Stomach (tissue), 9 donors: Measurements from ENCODE around the gene IGFBP4. TPM values are rescaled to one million over a fixed set of nuclear protein-coding genes. Genes with fewer than 3 reads are reported as not detected.

Source experiments
- DNase-seq, 2 donors: peaks; one replicate each; pipeline versions ENCODE4 v3.0.0 to v3.0.0-alpha.2; 2013 to 2019
- H3K27ac ChIP-seq, 5 donors: fragments of 200-600 bp in 4 of 5; sonication (generic) in 4 of 5; one replicate each; pipeline ENCODE4 v1.5.1; 2013 to 2019; ENCODE audit warnings: mild to moderate bottlenecking in 1 of 5, moderate library complexity in 1 of 5
- H3K27me3 ChIP-seq, 3 donors: fragments of 200-600 bp; sonication (generic); one replicate each; pipeline ENCODE4 v1.5.1; 2017 to 2019; ENCODE audit warnings: mixed run types in 1 of 3
- H3K36me3 ChIP-seq, 4 donors: fragments of 200-600 bp; sonication (generic); 1 replicate in 3 of 4; 2 replicates in 1 of 4; pipeline ENCODE4 v1.5.1; 2016 to 2019
- H3K4me1 ChIP-seq, 4 donors: fragments of 200-600 bp; sonication (generic); one replicate each; pipeline ENCODE4 v1.5.1; 2016 to 2019
- H3K4me3 ChIP-seq, 4 donors: fragments of 200-600 bp; sonication (generic) in 3 of 4; one replicate each; pipeline ENCODE4 v1.5.1; 2016 to 2019; ENCODE audit warnings: mild to moderate bottlenecking in 1 of 4
- H3K9me3 ChIP-seq, 4 donors: fragments of 200-600 bp; sonication (generic); one replicate each; pipeline ENCODE4 v1.5.1; 2016 to 2019
- EP300 ChIP-seq: sonication (generic); formaldehyde crosslinking; IDR thresholded peaks from one replicate; pipeline ENCODE4 v1.6.1; 2017; ENCODE audit warnings: antibody characterized with exemption
- POLR2A ChIP-seq, 4 donors: fragments of 450-650 bp; IDR thresholded peaks; one replicate each; pipeline ENCODE4 v1.6.1; 2016; ENCODE audit warnings: antibody characterized with exemption in 4 of 4, control low read depth in 2 of 4, mild to moderate bottlenecking in 1 of 4, moderate library complexity in 1 of 4
- POLR2AphosphoS5 ChIP-seq, 3 donors: sonication (generic); formaldehyde crosslinking; IDR thresholded peaks; one replicate each; pipeline ENCODE4 v1.6.1; 2016; ENCODE audit warnings: antibody characterized with exemption in 3 of 3
- WGBS, 5 donors: extraction: QIAGEN DNeasy Blood & Tissue Kit in 3 of 5; methylation state at CpG; one replicate each; pipeline versions ENCODE4 v1.1.5 to v1.1.7; 2013 to 2018; 5-methylcytosine and 5-hydroxymethylcytosine counted together
- intact Hi-C: fragments of 100-400 bp; cut with DNase I; formaldehyde crosslinking; loops from one replicate; pipeline ENCODE4 v1.15.1; 2023; ENCODE audit warnings: low total_unique reads
- polyA plus RNA-seq, 3 donors: library from polyadenylated mRNA; stranded (reverse); fragments of 200-250 nt; gene quantifications; one replicate each; pipeline ENCODE4 v1.2.3, GENCODE V29; 2013
- total RNA-seq, 5 donors: library from RNA; depleted of rRNA; stranded (reverse); fragments of >200 nt; gene quantifications; one replicate each; pipeline versions ENCODE4 v1.1.0 to v1.2.3, GENCODE V29; 2014 to 2016
- TF ChIP-seq, protein P1 (sequence below), 7 experiments: fragments of 450-650 bp in 4 of 7; fragments of 200-600 bp in 3 of 7; sonication (generic) in 3 of 7; IDR thresholded peaks; one replicate each; pipeline ENCODE4 v1.5.1; 2016 to 2019; ENCODE audit warnings: antibody characterized with exemption in 7 of 7, control low read depth in 2 of 7, mild to moderate bottlenecking in 1 of 7
- donor health status: healthy with polysubstance abuse.
- donor health status: Bipolar disorder and iron deficiency.
- donor health status: healthy.

IGFBP4 gene
- total and polyA plus RNA-seq, 8 donors, result 71.2 to 658 (median 157) TPM

- H3K27ac ChIP-seq, result no peak overlapping the region
- no peak for DNase-seq
- no peaks in the 10 kb centered on the region for H3K4me1 ChIP-seq
- WGBS, 5 donors, result 56 to 74% (median 65%) methylated on average over 4 of the region's 4 CpGs
- H3K27me3 ChIP-seq, result no peaks in the 10 kb centered on the region
- no peaks in the 10 kb centered on the region for H3K36me3 ChIP-seq
- no peaks in the 10 kb centered on the region for H3K9me3 ChIP-seq
- intact Hi-C loops, result no loop called here
- no peak for TF ChIP-seq POLR2AphosphoS5 (IDR thresholded peaks at IDR 0.05)
- no peak for TF ChIP-seq EP300
- TF ChIP-seq, protein P1, sequence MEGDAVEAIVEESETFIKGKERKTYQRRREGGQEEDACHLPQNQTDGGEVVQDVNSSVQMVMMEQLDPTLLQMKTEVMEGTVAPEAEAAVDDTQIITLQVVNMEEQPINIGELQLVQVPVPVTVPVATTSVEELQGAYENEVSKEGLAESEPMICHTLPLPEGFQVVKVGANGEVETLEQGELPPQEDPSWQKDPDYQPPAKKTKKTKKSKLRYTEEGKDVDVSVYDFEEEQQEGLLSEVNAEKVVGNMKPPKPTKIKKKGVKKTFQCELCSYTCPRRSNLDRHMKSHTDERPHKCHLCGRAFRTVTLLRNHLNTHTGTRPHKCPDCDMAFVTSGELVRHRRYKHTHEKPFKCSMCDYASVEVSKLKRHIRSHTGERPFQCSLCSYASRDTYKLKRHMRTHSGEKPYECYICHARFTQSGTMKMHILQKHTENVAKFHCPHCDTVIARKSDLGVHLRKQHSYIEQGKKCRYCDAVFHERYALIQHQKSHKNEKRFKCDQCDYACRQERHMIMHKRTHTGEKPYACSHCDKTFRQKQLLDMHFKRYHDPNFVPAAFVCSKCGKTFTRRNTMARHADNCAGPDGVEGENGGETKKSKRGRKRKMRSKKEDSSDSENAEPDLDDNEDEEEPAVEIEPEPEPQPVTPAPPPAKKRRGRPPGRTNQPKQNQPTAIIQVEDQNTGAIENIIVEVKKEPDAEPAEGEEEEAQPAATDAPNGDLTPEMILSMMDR (IDR thresholded peaks at IDR 0.05), result no peak
- no peak for TF ChIP-seq POLR2A (IDR thresholded peaks at IDR 0.05)
- H3K4me3 ChIP-seq, result no peak overlapping the region
Measured at GRCh38 chr17:40425741-40426140, 17.5 kb upstream of the IGFBP4 start.

GRCh38 chr17:40427002-40427491, 16.2 kb upstream of the IGFBP4 start:
- no peak overlapping the region for H3K4me3 ChIP-seq
- H3K36me3 ChIP-seq, result no peaks in the 10 kb centered on the region
- H3K9me3 ChIP-seq, result no peaks in the 10 kb centered on the region
- H3K27ac ChIP-seq, result no peak overlapping the region
- H3K4me1 ChIP-seq, result no peaks in the 10 kb centered on the region
- intact Hi-C loops, result no loop called here
- TF ChIP-seq EP300 (no peak), POLR2A (IDR thresholded peaks at IDR 0.05) (no peak), POLR2AphosphoS5 (IDR thresholded peaks at IDR 0.05) (no peak)
- TF ChIP-seq, protein P1 (IDR thresholded peaks at IDR 0.05), result no peak
- H3K27me3 ChIP-seq, result no peaks in the 10 kb centered on the region
- DNase-seq, result no peak

DNA sequence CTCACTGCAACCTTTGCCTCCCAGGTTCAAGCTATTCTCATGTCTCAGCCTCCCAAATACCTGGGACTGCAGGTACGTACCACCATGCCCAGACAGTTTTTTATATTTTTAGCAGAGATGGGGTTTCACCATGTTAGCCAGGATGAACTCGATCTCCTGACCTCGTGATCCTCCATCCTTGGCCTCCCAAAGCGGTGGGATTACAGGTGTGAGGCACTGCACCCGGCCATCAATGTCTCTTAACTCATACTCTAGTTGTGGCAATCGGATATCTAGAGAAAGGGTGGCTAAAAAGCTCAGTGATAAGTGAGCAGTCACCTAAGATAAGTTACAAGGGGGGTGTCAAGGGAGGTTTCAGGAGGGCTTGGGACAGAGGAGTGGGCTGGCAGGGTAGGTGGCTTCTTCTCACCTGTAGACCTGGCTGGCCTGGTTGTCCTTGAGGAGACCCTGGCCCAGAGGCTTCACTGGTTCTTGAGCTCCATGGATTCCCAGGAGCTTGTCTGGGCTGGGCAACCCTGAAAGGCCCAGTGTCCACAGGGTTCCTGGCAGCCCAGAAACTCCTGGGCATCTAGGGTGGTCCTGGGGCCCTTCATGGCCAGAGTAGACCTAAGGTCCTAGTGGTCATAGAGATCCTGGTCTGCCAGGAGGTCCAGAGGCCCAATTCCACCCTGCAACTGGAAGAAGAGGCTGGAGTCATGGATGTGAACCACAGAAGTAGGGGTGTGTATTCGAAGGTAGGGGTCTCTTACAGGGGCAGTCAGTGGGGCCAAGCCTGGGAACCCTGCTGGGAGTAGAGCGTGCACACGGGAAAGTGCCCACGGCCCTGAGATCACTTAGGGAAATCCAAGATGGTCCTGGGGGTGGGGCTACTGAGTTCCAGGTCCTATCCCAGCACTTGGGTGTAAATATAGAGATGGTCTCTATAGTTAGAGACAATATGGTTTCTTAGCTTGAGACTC, 12.7 kb upstream of the IGFBP4 start:
- peak in 1 of 2 donors; percentile 1 for DNase-seq
- WGBS, 5 donors, result 83 to 94% (median 87%) methylated on average over 10 of the region's 10 CpGs
- no peak overlapping the region for H3K27ac ChIP-seq
- no peaks in the 10 kb centered on the region for H3K27me3 ChIP-seq
- no peaks in the 10 kb centered on the region for H3K9me3 ChIP-seq
- H3K4me1 ChIP-seq, result peaks cover 0 to 19% (median 10%) of the 10 kb centered on the region in 4 donors
- intact Hi-C loops, result loop anchor here (10.0 kb wide), 1 partner anchor 66 kb away; the partner anchor contains the start of gene GJD3
- TF ChIP-seq POLR2AphosphoS5 (IDR thresholded peaks at IDR 0.05) (no peak), EP300 (no peak), POLR2A (IDR thresholded peaks at IDR 0.05) (no peak)
- TF ChIP-seq, protein P1 (IDR thresholded peaks at IDR 0.05), result no peak
- H3K4me3 ChIP-seq, result no peak overlapping the region
- H3K36me3 ChIP-seq, result no peaks in the 10 kb centered on the region

- 80 to 94% (median 86%) methylated on average over 3 of the region's 3 CpGs for WGBS, 5 donors
- TF ChIP-seq EP300 (no peak), POLR2A (IDR thresholded peaks at IDR 0.05) (no peak), POLR2AphosphoS5 (IDR thresholded peaks at IDR 0.05) (no peak)
- TF ChIP-seq, protein P1 (IDR thresholded peaks at IDR 0.05), result no peak
- Histone ChIP-seq H3K36me3 (no peaks in the 10 kb centered on the region), H3K4me1 (peaks cover 0 to 19% (median 10%) of the 10 kb centered on the region in 4 donors), H3K27ac (no peak overlapping the region), H3K9me3 (no peaks in the 10 kb centered on the region), H3K27me3 (no peaks in the 10 kb centered on the region), H3K4me3 (no peak overlapping the region)
- DNase-seq, result no peak
- intact Hi-C loops, result loop anchor here (10.0 kb wide), 1 partner anchor 66 kb away; the partner anchor contains the start of gene GJD3
Measured at GRCh38 chr17:40431231-40431602, 12.0 kb upstream of the IGFBP4 start.
